OCI-LY7 (cell line): Measurements from ENCODE around the gene ARL15. TPM values are rescaled to one million over a fixed set of nuclear protein-coding genes. Genes with fewer than 3 reads are reported as not detected.

Source experiments
- BruUV-seq: library from RNA; stranded (reverse); fragments of 400-500 nt; replicated peaks from 2 replicates; lab custom pipeline; 2021; lab: Mats Ljungman, UMichigan
- CTCF ChIA-PET: fragments of 300-600 bp; sonication (Branson Sonifier 250); formaldehyde crosslinking; loops from one replicate; lab custom pipeline; 2022; ENCODE audit warnings: antibody characterized with exemption; ENCODE audit not compliant: unreplicated experiment; lab: Charles Lee
- POLR2A ChIA-PET: fragments of 300-600 bp; sonication (Branson Sonifier 250); formaldehyde crosslinking; loops from one replicate; lab custom pipeline; 2022; ENCODE audit warnings: antibody characterized with exemption; lab: Charles Lee
- DNase-seq: peaks from one replicate; pipeline ENCODE4 v3.0.0-alpha.2; 2015; ENCODE audit warnings: low spot score
- H2AFZ ChIP-seq: fragments of 200-600 bp; sonication (generic), shearing (Covaris generic); 2 replicates; pipeline ENCODE4 v1.6.1; 2014; ENCODE audit warnings: mild to moderate bottlenecking, antibody characterized with exemption, low read length, moderate library complexity
- H3K27ac ChIP-seq: fragments of 200-600 bp; sonication (generic); 2 replicates; pipeline ENCODE4 v1.5.1; 2014; ENCODE audit warnings: mixed run types, low read depth, mild to moderate bottlenecking, moderate library complexity, low read length, inconsistent platforms; ENCODE audit not compliant: poor library complexity, severe bottlenecking
- H3K36me3 ChIP-seq: fragments of 200-600 bp; sonication (generic); 2 replicates; pipeline ENCODE4 v1.6.1; 2014; ENCODE audit warnings: mild to moderate bottlenecking, antibody characterized with exemption, low read length, moderate library complexity, mixed read lengths; ENCODE audit not compliant: insufficient read depth
- H3K4me1 ChIP-seq: fragments of 200-600 bp; sonication (generic); 2 replicates; pipeline ENCODE4 v1.5.1; 2014; ENCODE audit warnings: mild to moderate bottlenecking, low read length; ENCODE audit not compliant: insufficient read depth, poor library complexity, severe bottlenecking
- H3K4me2 ChIP-seq: fragments of 200-600 bp; sonication (generic); 2 replicates; pipeline ENCODE4 v1.6.1; 2014; ENCODE audit warnings: mild to moderate bottlenecking, low read length
- H3K4me3 ChIP-seq: fragments of 200-600 bp; sonication (generic); 2 replicates; pipeline ENCODE4 v1.5.1; 2014; ENCODE audit warnings: mild to moderate bottlenecking, low read depth, low read length; ENCODE audit not compliant: poor library complexity, severe bottlenecking
- H3K79me2 ChIP-seq: fragments of 200-600 bp; sonication (generic); 2 replicates; pipeline ENCODE4 v1.6.1; 2016; ENCODE audit warnings: low read depth, mild to moderate bottlenecking, low read length, moderate library complexity, mixed read lengths; ENCODE audit not compliant: insufficient read depth
- H3K9me2 ChIP-seq: fragments of 200-600 bp; sonication (generic); 2 replicates; pipeline ENCODE4 v1.6.1; 2016; ENCODE audit warnings: mild to moderate bottlenecking, low read length, mixed read lengths; ENCODE audit not compliant: insufficient read depth
- H3K9me3 ChIP-seq: fragments of 200-600 bp; sonication (generic); 2 replicates; pipeline ENCODE4 v1.6.1; 2014; ENCODE audit warnings: mild to moderate bottlenecking, mixed run types, low read length, mixed read lengths
- H4K20me1 ChIP-seq: fragments of 200-600 bp; sonication (generic); 2 replicates; pipeline ENCODE4 v1.6.1; 2014; ENCODE audit warnings: mild to moderate bottlenecking, antibody characterized with exemption, low read length, moderate library complexity, mixed read lengths; ENCODE audit not compliant: insufficient read depth
- EZH2phosphoT487 ChIP-seq: fragments of 200-600 bp; sonication (generic); IDR thresholded peaks from 2 replicates; pipeline ENCODE4 v1.6.1; 2018; ENCODE audit warnings: low read depth, borderline replicate concordance, mild to moderate bottlenecking, mixed run types, antibody characterized with exemption, low read length, moderate library complexity, mixed read lengths
- intact Hi-C: fragments of 100-400 bp; cut with micrococcal nuclease; formaldehyde crosslinking; loops from one replicate; pipeline ENCODE4 v1.10.0; 2022; ENCODE audit not compliant: unreplicated experiment
- total RNA-seq, 2 experiments: library from RNA; depleted of rRNA in 1 of 2; stranded (reverse); fragments of >200 nt in 1 of 2; shearing (Covaris generic) in 1 of 2; gene quantifications; 2 replicates each; pipeline ENCODE4 v1.2.3, GENCODE V29; 2014 to 2022
- TF ChIP-seq, protein P1 (sequence below): fragments of 200-600 bp; sonication (generic); conservative IDR thresholded peaks from 2 replicates; pipeline ENCODE4 v1.5.1; 2014; ENCODE audit warnings: mild to moderate bottlenecking, antibody characterized with exemption, low read length, moderate library complexity, mixed read lengths

Gene ARL15
- total RNA-seq, 2 experiments from 2014 or later: 18.8 to 24.4 TPM

DNA sequence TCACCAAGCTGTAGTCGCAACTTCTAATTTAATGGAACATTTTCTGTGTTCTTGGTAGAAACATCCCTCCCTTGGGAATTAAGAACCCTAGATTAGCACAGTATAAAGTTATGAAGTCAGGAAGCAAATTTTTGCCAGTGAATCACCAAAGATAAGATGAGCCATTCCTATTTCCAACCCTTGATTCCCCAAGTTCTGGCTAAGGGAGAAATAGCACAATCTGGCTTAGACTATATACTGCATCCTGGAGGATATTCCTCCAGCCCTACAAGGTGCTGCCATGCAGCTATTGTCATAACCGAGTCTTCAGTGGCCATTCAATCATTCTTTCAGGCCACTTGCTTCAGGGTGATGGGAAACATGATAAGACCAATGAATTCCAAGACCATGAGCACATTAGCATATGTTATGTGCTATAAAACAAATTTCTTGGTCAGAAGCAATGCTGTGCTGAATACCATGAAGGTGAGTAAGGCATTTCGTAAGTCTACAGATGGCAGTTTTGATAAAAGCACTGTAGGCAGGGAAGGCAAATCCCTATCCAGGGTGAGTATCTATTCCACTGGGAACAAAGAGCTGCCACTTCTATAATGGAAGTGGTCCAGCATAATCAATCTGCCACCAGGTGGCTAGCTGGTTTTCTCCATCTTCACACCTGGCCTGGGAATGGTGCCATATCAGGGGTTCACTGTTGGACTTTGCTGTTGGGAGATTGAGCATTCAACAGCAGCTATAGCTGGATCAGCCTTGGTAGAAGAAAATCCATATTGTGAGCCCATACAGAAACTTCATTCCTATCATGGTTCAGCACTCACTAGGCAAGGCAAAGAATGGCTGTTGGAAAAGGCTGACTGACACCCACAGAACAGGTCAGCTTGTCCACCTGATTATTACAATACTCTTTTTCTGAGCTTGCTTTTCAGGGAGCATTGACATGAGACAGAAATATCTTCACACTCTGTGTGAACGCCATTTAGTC lies 19.6 kb upstream of the ARL15 start:
- H4K20me1 ChIP-seq: no peaks in the 10 kb centered on the region
- TF ChIP-seq EZH2phosphoT487: no peak
- TF ChIP-seq, protein P1, sequence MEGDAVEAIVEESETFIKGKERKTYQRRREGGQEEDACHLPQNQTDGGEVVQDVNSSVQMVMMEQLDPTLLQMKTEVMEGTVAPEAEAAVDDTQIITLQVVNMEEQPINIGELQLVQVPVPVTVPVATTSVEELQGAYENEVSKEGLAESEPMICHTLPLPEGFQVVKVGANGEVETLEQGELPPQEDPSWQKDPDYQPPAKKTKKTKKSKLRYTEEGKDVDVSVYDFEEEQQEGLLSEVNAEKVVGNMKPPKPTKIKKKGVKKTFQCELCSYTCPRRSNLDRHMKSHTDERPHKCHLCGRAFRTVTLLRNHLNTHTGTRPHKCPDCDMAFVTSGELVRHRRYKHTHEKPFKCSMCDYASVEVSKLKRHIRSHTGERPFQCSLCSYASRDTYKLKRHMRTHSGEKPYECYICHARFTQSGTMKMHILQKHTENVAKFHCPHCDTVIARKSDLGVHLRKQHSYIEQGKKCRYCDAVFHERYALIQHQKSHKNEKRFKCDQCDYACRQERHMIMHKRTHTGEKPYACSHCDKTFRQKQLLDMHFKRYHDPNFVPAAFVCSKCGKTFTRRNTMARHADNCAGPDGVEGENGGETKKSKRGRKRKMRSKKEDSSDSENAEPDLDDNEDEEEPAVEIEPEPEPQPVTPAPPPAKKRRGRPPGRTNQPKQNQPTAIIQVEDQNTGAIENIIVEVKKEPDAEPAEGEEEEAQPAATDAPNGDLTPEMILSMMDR: no peak
- no peaks in the 10 kb centered on the region for H3K9me3 ChIP-seq
- H3K4me3 ChIP-seq: no peak overlapping the region
- DNase-seq: no peak
- no TSS peak for BruUV-seq
- CTCF ChIA-PET: no interaction called here
- no peaks in the 10 kb centered on the region for H3K4me1 ChIP-seq
- H3K4me2 ChIP-seq: no peak overlapping the region
- POLR2A ChIA-PET: interaction anchor here (0.7 to 1.1 kb wide), 5 partner anchors 8 to 1339 kb away, joined by 3 read pairs; no protein-coding TSS in a partner anchor
- H3K79me2 ChIP-seq: no peaks in the 10 kb centered on the region
- H3K27ac ChIP-seq: no peak overlapping the region
- no peaks in the 10 kb centered on the region for H3K36me3 ChIP-seq
- intact Hi-C loops: no loop called here
- no peaks in the 10 kb centered on the region for H3K9me2 ChIP-seq
- H2AFZ ChIP-seq: no peak overlapping the region

DNA sequence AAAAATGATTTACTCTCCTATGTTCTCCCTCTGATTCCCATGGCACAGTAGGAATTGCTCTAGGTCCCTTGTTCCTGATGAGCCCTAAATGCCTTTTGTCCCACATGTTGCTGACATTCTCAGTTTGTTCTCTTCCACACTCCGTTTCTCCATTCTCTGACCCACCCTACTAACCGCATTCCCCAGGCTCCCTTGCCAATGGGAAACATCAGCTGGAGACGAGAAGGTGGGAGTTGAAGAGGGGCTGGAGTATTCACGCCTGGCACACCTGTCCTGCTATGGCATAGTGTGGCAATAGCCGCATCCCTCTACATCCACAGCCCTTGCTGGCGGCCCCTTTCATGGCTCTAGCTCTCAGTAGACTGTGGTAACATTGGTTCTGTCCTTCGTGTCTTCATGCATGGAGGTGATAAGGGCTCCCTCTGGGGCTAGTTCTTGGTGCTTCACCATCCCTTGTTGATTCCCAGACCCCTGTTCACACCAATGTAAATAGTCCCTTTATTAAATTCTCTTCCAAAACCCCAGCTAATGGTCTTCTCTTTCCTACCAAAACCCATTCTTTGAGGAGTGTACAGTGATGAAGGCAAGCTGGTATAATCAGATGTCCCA lies 16.4 kb upstream of the ARL15 start:
- CTCF ChIA-PET: no interaction called here
- no peaks in the 10 kb centered on the region for H3K36me3 ChIP-seq
- no peaks in the 10 kb centered on the region for H3K9me3 ChIP-seq
- intact Hi-C loops: no loop called here
- H3K9me2 ChIP-seq: no peaks in the 10 kb centered on the region
- TF ChIP-seq, protein P1: no peak
- TF ChIP-seq EZH2phosphoT487: no peak
- BruUV-seq: no TSS peak
- no peaks in the 10 kb centered on the region for H4K20me1 ChIP-seq
- no peak overlapping the region for H3K4me2 ChIP-seq
- POLR2A ChIA-PET: interaction anchor here (0.7 kb wide), 1 partner anchor 69 kb away, joined by 3 read pairs; no protein-coding TSS in a partner anchor
- DNase-seq: no peak
- no peak overlapping the region for H3K4me3 ChIP-seq
- no peaks in the 10 kb centered on the region for H3K79me2 ChIP-seq
- H2AFZ ChIP-seq: no peak overlapping the region
- H3K4me1 ChIP-seq: no peaks in the 10 kb centered on the region
- H3K27ac ChIP-seq: no peak overlapping the region
